Activated CD4-positive, alpha-beta T cell treated with anti-CD3 and anti-CD28 coated beads for 4 hours (primary cell): ENCODE results near the gene ATG4B.

ENCODE experiments used
- DNase-seq, 2 donors: peaks; one replicate each; pipeline ENCODE4 v3.0.0-alpha.2; 2020

ATG4B gene

GRCh38 chr2:241668354-241668753 lies 30.9 kb downstream of the ATG4B start:
- no peak for DNase-seq

GRCh38 chr2:241668839-241669238 lies 31.3 kb downstream of the ATG4B start:
- no peak for DNase-seq

GRCh38 chr2:241670333-241671110 lies 33.0 kb downstream of the ATG4B start:
- no peak for DNase-seq

GRCh38 chr2:241671457-241672240 lies 34.2 kb downstream of the ATG4B start:
- DNase-seq: no peak

GRCh38 chr2:241672243-241673188 lies 35.0 kb downstream of the ATG4B start:
- DNase-seq: no peak

- DNase-seq: no peak
Observed at GRCh38 chr2:241673189-241673663, 35.7 kb downstream of the ATG4B start.

GRCh38 chr2:241673797-241674725 lies 36.6 kb downstream of the ATG4B start:
- DNase-seq: no peak

- no peak for DNase-seq
Observed at GRCh38 chr2:241675885-241676284, 38.4 kb downstream of the ATG4B start.

- DNase-seq: no peak
Observed at GRCh38 chr2:241676665-241677064, 39.2 kb downstream of the ATG4B start.

- DNase-seq: no peak
Observed at GRCh38 chr2:241677392-241677791, 39.9 kb downstream of the ATG4B start.

- DNase-seq: no peak
Observed at GRCh38 chr2:241678307-241678706, 40.8 kb downstream of the ATG4B start.

GRCh38 chr2:241678784-241679540 lies 41.5 kb downstream of the ATG4B start:
- DNase-seq: no peak

- DNase-seq: no peak
Observed at GRCh38 chr2:241680044-241680443, 42.6 kb downstream of the ATG4B start.

GRCh38 chr2:241680827-241681599 lies 43.5 kb downstream of the ATG4B start:
- DNase-seq: no peak

- no peak for DNase-seq
Observed at GRCh38 chr2:241686324-241686649, 48.8 kb downstream of the ATG4B start.

- DNase-seq: peak; percentile 91 to 93
Observed at GRCh38 chr2:241686650-241687425, 49.3 kb downstream of the ATG4B start, which contains the start of gene DTYMK. DTYMK (minus strand) TSS chr2:241686815; CDS start chr2:241686783, 32 bp downstream.

- DNase-seq: peak in 1 of 2 donors; percentile 51
Observed at GRCh38 chr2:241689306-241689705, 51.8 kb downstream of the ATG4B start.

- no peak for DNase-seq
Observed at GRCh38 chr2:241690202-241690717, 52.8 kb downstream of the ATG4B start.

GRCh38 chr2:241692448-241692847 lies 55.0 kb downstream of the ATG4B start:
- DNase-seq: no peak
